ENCODE data around the gene TNFSF10. TPM values are rescaled to one million over a fixed set of nuclear protein-coding genes. Genes with fewer than 3 reads are reported as not detected.

TNFSF10 gene
- polyA plus RNA-seq, 1 experiment: 2.3 TPM

GRCh38 chr3:172475703-172476102, 47.5 kb downstream of the TNFSF10 start:
- POLR2A ChIA-PET: no interaction called here
- Histone ChIP-seq H3K27ac (ENCODE audit: low read depth, low read length) (no peak overlapping the region), H3K4me3 (ENCODE audit: low read depth, low read length) (no peak overlapping the region), H3K27me3 (ENCODE audit: control insufficient read depth, insufficient read depth, low read length) (no peaks in the 10 kb centered on the region), H3K9me3 (ENCODE audit: control insufficient read depth, insufficient read depth, low read length) (no peaks in the 10 kb centered on the region)
- no peak for DNase-seq (ENCODE audit: low read depth, low spot score)
- CTCF ChIA-PET: interaction anchor here (0.9 to 2.6 kb wide), 3 partner anchors 14 to 190 kb away, joined by 3 to 17 read pairs (median 3); no protein-coding TSS in a partner anchor
- TF ChIP-seq CTCF (IDR thresholded peaks at IDR 0.05; ENCODE audit: low read depth, low read length): no peak

- POLR2A ChIA-PET: interaction anchor here (0.5 kb wide), 1 partner anchor 10 kb away, joined by 3 read pairs; no protein-coding TSS in a partner anchor
Observed at GRCh38 chr3:172471903-172472302, 51.3 kb downstream of the TNFSF10 start.

GRCh38 chr3:172470588-172470987, 52.6 kb downstream of the TNFSF10 start:
- POLR2A ChIA-PET: no interaction called here
- TF ChIP-seq CTCF (IDR thresholded peaks at IDR 0.05; ENCODE audit: low read depth, low read length): no peak
- no peaks in the 10 kb centered on the region for H3K9me3 ChIP-seq (ENCODE audit: control insufficient read depth, insufficient read depth, low read length)
- H3K27me3 ChIP-seq (ENCODE audit: control insufficient read depth, insufficient read depth, low read length): no peaks in the 10 kb centered on the region
- H3K27ac ChIP-seq (ENCODE audit: low read depth, low read length): no peak overlapping the region
- CTCF ChIA-PET: interaction anchor here (1.4 kb wide), 1 partner anchor 9 kb away, joined by 6 read pairs; no protein-coding TSS in a partner anchor
- DNase-seq (ENCODE audit: low read depth, low spot score): no peak
- H3K4me3 ChIP-seq (ENCODE audit: low read depth, low read length): no peak overlapping the region

More at GRCh38 chr3:172471903-172472302, 51.3 kb downstream of the TNFSF10 start:
- CTCF ChIA-PET: interaction anchor here (1.2 kb wide), 1 partner anchor 11 kb away, joined by 4 read pairs; no protein-coding TSS in a partner anchor
- H3K27ac ChIP-seq (ENCODE audit: low read depth, low read length): no peak overlapping the region
- no peak for TF ChIP-seq CTCF (IDR thresholded peaks at IDR 0.05; ENCODE audit: low read depth, low read length)
- H3K4me3 ChIP-seq (ENCODE audit: low read depth, low read length): no peak overlapping the region
- H3K9me3 ChIP-seq (ENCODE audit: control insufficient read depth, insufficient read depth, low read length): no peaks in the 10 kb centered on the region
- no peak for DNase-seq (ENCODE audit: low read depth, low spot score)
- no peaks in the 10 kb centered on the region for H3K27me3 ChIP-seq (ENCODE audit: control insufficient read depth, insufficient read depth, low read length)

GRCh38 chr3:172467170-172467824, 55.9 kb downstream of the TNFSF10 start:
- POLR2A ChIA-PET: interaction anchor here (1.1 kb wide), 1 partner anchor 14 kb away, joined by 3 read pairs; no protein-coding TSS in a partner anchor
- Histone ChIP-seq H3K27ac (ENCODE audit: low read depth, low read length) (no peak overlapping the region), H3K27me3 (ENCODE audit: control insufficient read depth, insufficient read depth, low read length) (no peaks in the 10 kb centered on the region), H3K4me3 (ENCODE audit: low read depth, low read length) (no peak overlapping the region), H3K9me3 (ENCODE audit: control insufficient read depth, insufficient read depth, low read length) (no peaks in the 10 kb centered on the region)
- no peak for TF ChIP-seq CTCF (IDR thresholded peaks at IDR 0.05; ENCODE audit: low read depth, low read length)
- DNase-seq (ENCODE audit: low read depth, low spot score): no peak
- CTCF ChIA-PET: interaction anchor here (1.1 to 1.7 kb wide), 4 partner anchors 10 to 200 kb away, joined by 3 to 7 read pairs (median 5); no protein-coding TSS in a partner anchor

- CTCF ChIA-PET: interaction anchor here (0.5 to 1.7 kb wide), 4 partner anchors 10 to 200 kb away, joined by 3 to 7 read pairs (median 5); no protein-coding TSS in a partner anchor
- POLR2A ChIA-PET: interaction anchor here (1.1 kb wide), 1 partner anchor 15 kb away, joined by 3 read pairs; no protein-coding TSS in a partner anchor
- DNase-seq (ENCODE audit: low read depth, low spot score): no peak
Observed at GRCh38 chr3:172466553-172467130, 56.6 kb downstream of the TNFSF10 start.

More at GRCh38 chr3:172466553-172467130, 56.6 kb downstream of the TNFSF10 start:
- Histone ChIP-seq H3K4me3 (ENCODE audit: low read depth, low read length) (no peak overlapping the region), H3K27ac (ENCODE audit: low read depth, low read length) (no peak overlapping the region), H3K27me3 (ENCODE audit: control insufficient read depth, insufficient read depth, low read length) (no peaks in the 10 kb centered on the region), H3K9me3 (ENCODE audit: control insufficient read depth, insufficient read depth, low read length) (no peaks in the 10 kb centered on the region)
- no peak for TF ChIP-seq CTCF (IDR thresholded peaks at IDR 0.05; ENCODE audit: low read depth, low read length)

Data from AG04450 (cell line).